ENCODE measurements around the gene NCR1. TPM values are rescaled to one million over a fixed set of nuclear protein-coding genes. Genes with fewer than 3 reads are reported as not detected.
"Not testable (repeated sequence)": the region's sequence is repeated elsewhere in the genome, so short reads cannot be mapped to it uniquely, and the experiment has no call there.

Gene NCR1
- total RNA-seq, 1 donor from 2014 or later, result not detected

GRCh38 chr19:54893406-54893805 lies 12.5 kb upstream of the NCR1 start:
- TF ChIP-seq CTCF (conservative IDR thresholded peaks at IDR 0.05), result no peak
- Mint-ChIP-seq H3K27me3 (peaks cover 7% of the 10 kb centered on the region), H3K36me3 (no peaks in the 10 kb centered on the region), H3K9me3 (no peaks in the 10 kb centered on the region), H3K4me3 (no peak overlapping the region), H3K4me1 (ENCODE audit: unreplicated experiment) (no peaks in the 10 kb centered on the region), H3K27ac (no peak overlapping the region)
- DNase-seq (ENCODE audit: extremely low spot score, unreplicated experiment), result peak; percentile 42

GRCh38 chr19:54894106-54894505 lies 11.8 kb upstream of the NCR1 start:
- H3K4me3 Mint-ChIP-seq; H3K27ac Mint-ChIP-seq; H3K36me3 Mint-ChIP-seq; H3K4me1 Mint-ChIP-seq (ENCODE audit: unreplicated experiment); H3K9me3 Mint-ChIP-seq: not testable (repeated sequence)
- peaks cover 14% of the 10 kb centered on the region for H3K27me3 Mint-ChIP-seq
- DNase-seq (ENCODE audit: extremely low spot score, unreplicated experiment), result peak; percentile 43

- Mint-ChIP-seq H3K36me3 (no peaks in the 10 kb centered on the region), H3K27me3 (peaks cover 19% of the 10 kb centered on the region), H3K4me1 (ENCODE audit: unreplicated experiment) (no peaks in the 10 kb centered on the region), H3K27ac (no peak overlapping the region), H3K9me3 (no peaks in the 10 kb centered on the region), H3K4me3 (no peak overlapping the region)
- DNase-seq (ENCODE audit: extremely low spot score, unreplicated experiment), result no peak
- TF ChIP-seq CTCF (conservative IDR thresholded peaks at IDR 0.05), result no peak
Measured at GRCh38 chr19:54896036-54896435, 9.9 kb upstream of the NCR1 start.

- not testable (repeated sequence) for H3K27ac Mint-ChIP-seq; H3K36me3 Mint-ChIP-seq; H3K4me3 Mint-ChIP-seq; H3K4me1 Mint-ChIP-seq (ENCODE audit: unreplicated experiment); DNase-seq (ENCODE audit: extremely low spot score, unreplicated experiment); H3K9me3 Mint-ChIP-seq
- H3K27me3 Mint-ChIP-seq, result peaks cover 19% of the 10 kb centered on the region
Measured at GRCh38 chr19:54898685-54899084, 7.3 kb upstream of the NCR1 start.

GRCh38 chr19:54899646-54900045 lies 6.3 kb upstream of the NCR1 start:
- not testable (repeated sequence) for DNase-seq (ENCODE audit: extremely low spot score, unreplicated experiment); H3K36me3 Mint-ChIP-seq; H3K4me3 Mint-ChIP-seq; H3K9me3 Mint-ChIP-seq; H3K4me1 Mint-ChIP-seq (ENCODE audit: unreplicated experiment); H3K27ac Mint-ChIP-seq
- H3K27me3 Mint-ChIP-seq, result peaks cover 19% of the 10 kb centered on the region

- peaks cover 14% of the 10 kb centered on the region for H3K27me3 Mint-ChIP-seq
- not testable (repeated sequence) for H3K36me3 Mint-ChIP-seq; H3K9me3 Mint-ChIP-seq; H3K4me1 Mint-ChIP-seq (ENCODE audit: unreplicated experiment); DNase-seq (ENCODE audit: extremely low spot score, unreplicated experiment); H3K4me3 Mint-ChIP-seq; H3K27ac Mint-ChIP-seq
Measured at GRCh38 chr19:54901153-54901552, 4.8 kb upstream of the NCR1 start.

- no peak overlapping the region for H3K4me3 Mint-ChIP-seq
- no peak overlapping the region for H3K27ac Mint-ChIP-seq
- H3K4me1 Mint-ChIP-seq (ENCODE audit: unreplicated experiment), result no peaks in the 10 kb centered on the region
- peaks cover 12% of the 10 kb centered on the region for H3K27me3 Mint-ChIP-seq
- TF ChIP-seq CTCF (conservative IDR thresholded peaks at IDR 0.05), result no peak
- H3K36me3 Mint-ChIP-seq, result no peaks in the 10 kb centered on the region
- no peak for DNase-seq (ENCODE audit: extremely low spot score, unreplicated experiment)
- H3K9me3 Mint-ChIP-seq, result no peaks in the 10 kb centered on the region
Measured at GRCh38 chr19:54902061-54902460, 3.9 kb upstream of the NCR1 start.

- no peak overlapping the region for H3K27ac Mint-ChIP-seq
- no peak for TF ChIP-seq CTCF (conservative IDR thresholded peaks at IDR 0.05)
Measured at GRCh38 chr19:54903303-54903702, 2.6 kb upstream of the NCR1 start.

GRCh38 chr19:54904261-54904660 lies 1.7 kb upstream of the NCR1 start:
- H3K4me3 Mint-ChIP-seq; H3K4me1 Mint-ChIP-seq (ENCODE audit: unreplicated experiment); H3K9me3 Mint-ChIP-seq; H3K27me3 Mint-ChIP-seq; H3K36me3 Mint-ChIP-seq; H3K27ac Mint-ChIP-seq; DNase-seq (ENCODE audit: extremely low spot score, unreplicated experiment): not testable (repeated sequence)

More at GRCh38 chr19:54903303-54903702, 2.6 kb upstream of the NCR1 start:
- no peaks in the 10 kb centered on the region for H3K9me3 Mint-ChIP-seq
- no peak overlapping the region for H3K4me3 Mint-ChIP-seq
- no peaks in the 10 kb centered on the region for H3K36me3 Mint-ChIP-seq
- no peaks in the 10 kb centered on the region for H3K4me1 Mint-ChIP-seq (ENCODE audit: unreplicated experiment)
- peaks cover 12% of the 10 kb centered on the region for H3K27me3 Mint-ChIP-seq
- no peak for DNase-seq (ENCODE audit: extremely low spot score, unreplicated experiment)

Measured in type B pancreatic cell (in vitro differentiated cells).